Measurements from ENCODE around the gene TEX29.

TEX29 gene

GRCh38 chr13:111323549-111323948 lies 3.1 kb downstream of the TEX29 start:
- no peak for DNase-seq

DNA sequence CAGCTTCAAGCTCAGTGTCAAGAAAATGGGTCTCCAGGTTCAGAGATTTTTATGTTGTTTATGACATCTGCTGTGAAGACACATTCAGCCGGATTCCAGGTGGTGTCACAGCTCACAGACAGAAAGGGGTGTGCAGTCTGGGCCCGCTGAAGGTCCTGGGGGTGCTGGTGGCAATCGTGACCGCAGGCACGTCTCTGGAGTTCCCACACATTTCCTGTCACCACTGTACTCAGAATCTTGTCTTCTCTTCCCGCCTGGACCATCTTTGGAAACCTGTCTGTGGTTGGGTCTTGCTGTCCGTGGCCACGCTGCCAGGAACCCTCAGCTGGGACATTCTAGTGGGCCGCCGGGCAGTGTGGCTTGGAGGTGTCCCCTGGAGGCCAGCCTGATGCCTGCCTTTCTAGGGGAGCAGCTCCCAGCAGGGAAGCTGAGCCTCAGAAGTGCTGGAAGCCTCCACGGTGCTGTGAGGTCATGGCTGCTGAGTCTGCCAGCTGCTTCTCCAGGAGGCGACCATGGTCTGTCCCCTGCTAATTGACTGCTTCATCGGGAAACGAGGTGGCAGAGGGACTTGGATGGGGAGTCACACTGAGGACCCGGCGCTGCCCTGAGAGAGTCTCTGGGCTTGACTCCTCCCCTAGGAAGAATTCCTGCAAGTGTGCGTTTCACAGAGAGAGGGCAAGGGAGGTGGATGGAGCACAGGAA lies 3.7 kb downstream of the TEX29 start:
- DNase-seq: no peak

DNA sequence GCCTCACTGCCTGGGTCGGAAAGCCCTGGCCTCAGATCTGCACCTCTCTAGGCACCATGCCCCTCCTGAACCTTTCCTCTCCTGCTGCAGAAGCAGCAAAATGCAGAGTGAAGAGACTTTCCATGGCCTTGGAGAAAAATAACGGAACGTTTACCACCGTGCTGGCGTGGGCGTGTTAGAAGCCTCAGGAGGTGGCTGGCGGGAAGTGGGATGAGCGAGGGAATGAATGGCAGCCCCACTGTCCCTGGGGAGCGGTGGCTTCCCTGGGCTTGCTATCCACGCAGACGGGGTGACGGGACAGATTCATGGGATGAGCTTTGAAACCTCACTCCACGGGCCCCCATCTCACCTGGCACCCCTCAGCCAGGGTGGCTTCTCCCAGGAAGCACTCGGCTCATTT lies 4.3 kb downstream of the TEX29 start:
- DNase-seq: no peak

DNA sequence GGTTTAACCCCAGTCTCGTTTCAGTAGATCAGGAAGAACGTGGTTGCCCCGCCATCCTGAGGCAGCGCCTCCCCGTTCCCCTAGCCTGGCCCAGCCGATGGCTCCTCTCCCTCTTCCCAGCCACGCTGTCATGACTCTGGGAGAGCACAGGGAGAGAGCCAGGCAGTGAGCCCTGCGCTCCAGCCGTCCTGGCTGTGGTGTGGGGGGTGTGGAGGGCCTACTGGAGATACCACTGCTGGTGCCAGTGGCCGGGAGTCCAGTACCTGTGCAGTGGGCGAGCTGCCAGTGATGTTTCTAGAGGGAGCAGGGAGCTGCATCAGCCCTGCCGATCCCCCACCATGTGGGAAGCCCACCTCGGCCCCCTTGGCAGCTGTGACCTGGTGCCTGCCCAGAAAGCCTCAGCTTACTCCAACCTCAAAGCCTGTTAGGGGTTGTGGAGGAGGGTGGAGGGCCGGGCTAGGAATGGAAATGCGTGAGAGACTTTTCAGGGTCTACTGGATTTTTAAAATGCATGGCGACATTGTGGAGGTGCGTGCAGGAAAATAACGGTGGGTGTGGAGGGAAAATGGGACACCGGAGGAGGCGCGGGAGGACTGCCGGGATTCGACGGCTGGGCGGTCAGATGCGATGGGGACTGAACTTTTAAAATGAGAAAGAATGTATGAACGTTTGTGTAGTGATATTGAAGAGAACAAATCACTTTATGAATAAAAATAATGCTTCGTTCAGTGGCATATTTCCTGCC lies 4.9 kb downstream of the TEX29 start:
- no peak for DNase-seq

DNA sequence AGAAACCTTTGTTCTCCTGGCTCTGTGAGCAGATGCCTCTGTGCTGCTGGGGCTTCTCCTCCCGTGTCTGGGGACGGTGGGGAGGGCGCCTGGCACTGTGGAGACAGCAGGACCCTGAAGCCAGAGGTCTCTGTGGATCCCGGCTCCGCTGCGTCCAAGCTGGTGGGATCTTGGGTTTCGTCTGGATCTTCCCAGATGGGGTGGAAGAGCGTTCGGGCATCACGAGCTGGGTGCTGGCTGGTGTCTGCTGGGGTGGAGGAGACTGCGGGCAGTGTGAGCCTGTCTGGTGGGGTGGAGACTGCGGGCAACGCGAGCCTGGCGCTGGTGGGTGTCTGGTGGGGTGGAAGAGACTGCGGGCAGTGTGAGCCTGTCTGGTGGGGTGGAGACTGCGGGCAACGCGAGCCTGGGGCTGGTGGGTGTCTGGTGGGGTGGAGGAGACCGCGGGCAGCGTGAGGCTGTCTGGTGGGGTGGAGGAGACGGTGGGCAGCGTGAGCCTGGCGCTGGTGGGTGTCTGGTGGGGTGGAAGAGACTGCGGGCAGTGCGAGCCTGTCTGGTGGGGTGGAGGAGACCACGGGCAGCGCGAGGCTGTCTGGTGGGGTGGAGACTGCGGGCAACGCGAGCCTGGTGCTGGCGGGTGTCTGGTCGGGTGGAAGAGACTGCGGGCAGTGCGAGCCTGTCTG lies 5.6 kb downstream of the TEX29 start:
- DNase-seq: no peak

DNA sequence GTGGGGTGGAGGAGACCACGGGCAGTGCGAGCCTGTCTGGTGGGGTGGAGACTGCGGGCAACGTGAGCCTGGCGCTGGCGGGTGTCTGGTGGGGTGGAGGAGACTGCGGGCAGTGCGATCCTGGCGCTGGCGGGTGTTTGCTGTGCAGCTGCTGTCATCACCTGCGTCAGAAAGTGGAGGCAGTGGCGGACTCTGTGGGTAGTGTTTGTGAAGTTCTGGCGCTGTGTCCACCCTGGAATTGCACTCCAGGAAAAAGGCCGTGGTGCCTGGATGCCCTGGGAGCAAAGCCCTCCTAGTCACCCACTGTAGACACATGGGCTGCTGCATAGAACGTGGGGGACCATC lies 6.2 kb downstream of the TEX29 start:
- DNase-seq: no peak

DNA sequence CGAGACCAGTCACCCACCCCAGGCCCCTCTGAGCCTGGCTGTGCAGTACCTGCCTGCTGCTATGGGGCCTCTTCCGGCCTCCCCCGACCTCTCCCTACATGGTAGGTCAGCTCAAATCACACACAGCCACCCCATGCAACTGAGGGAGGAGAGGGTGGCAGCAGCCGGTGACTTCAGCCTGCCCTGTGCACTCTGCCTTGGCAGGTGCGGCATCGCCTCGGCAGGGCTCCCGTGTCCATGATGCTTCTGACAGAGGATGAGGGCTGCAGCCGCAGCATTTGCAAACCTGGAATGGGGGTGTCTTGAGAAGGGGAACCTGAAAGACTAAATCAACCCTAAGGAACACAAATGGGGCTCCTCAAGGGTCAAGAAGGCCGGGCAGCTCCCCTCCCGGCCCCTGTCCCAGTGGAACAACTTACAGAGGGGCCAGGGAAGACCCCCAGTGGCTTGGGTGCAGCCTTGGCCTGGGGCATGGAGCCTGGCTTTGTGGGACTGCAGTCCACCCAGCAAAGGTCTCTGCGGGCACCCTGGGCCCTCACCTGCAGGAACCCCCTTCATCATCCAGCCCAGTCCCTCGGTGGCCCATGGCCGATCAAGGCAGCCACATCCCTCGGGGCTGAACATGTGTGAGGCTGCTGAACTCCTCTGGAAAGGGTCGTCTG lies 6.7 kb downstream of the TEX29 start:
- no peak for DNase-seq

DNA sequence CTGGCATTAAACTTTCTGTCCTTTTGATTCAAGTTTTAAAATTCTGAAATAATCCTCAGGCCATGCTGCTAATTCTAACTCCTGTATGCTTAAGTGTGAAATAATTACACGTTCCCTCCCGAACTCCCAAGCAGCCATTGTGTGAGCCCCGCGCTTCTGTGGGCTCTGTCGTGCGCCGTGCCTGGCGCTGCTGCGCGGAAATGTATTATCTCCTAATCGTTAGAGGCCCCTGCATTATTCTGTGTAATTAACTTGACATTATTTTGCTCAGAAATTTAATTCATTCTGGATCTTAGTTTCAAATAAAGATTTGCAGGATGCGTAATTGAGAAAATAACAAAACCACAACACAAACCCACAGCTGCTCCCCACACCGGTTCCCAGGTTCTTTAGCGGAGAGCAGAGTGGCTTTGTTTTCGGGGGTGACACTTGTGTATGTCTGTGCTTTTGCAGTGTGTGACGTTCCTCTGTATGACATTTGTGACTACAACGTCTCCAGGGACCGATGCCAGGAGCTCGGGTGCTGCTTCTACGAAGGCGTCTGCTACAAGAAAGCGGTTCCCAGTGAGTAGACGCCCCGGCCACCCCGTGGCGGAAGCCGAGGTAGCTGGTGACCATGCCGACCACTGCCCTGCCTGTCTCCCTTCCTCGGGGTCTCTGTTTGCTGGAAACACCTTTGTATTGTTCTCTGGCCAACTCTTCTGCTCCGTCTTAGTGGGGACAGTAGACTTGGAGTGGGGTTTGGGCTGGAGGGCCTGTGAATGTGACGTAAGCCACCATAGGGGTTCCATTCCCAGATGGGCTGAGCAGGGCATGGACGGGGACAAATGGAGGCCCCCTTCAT lies 7.5 kb downstream of the TEX29 start:
- DNase-seq: no peak

DNA sequence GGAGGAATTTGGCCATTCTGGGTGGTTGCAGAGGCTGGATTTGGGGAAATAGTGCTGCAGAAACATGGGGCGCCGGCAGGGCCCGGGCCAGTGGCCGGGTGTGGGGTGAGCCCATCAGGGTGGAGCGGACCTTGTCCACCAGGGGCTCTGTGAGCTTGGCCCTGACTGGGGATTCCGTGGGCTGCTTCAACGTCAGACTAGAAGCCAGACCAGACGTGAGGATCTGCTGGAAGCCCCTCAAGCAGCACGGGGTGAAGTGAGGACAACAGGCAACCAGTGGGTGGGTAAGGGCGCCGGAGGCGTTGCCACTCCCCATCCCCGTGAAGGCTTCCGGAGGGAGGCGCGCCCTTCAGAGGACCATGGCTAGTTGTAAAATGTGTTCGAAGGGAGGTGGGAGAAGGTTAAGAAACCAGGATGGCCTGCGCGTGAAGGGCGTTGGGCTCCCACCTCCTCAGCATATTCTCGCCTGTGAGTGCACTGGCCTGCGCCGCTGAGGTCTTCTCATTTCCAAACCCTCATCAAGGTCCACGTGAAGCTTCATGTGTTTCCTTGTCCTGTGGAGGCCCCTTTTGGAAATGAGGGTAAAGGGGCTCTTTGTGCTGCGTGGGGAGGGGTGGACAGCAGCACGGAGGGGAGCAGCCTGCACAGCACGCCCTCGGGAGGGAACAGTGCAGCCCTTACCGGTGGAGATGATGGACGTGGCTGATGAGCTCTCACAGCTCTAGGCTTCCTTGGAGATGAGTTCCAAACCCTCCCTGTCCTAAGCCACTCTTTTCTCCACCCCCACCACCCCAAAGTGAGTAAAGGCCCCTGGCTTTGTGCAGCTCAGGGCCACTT lies 8.3 kb downstream of the TEX29 start:
- DNase-seq: no peak

GRCh38 chr13:111329641-111330040 lies 9.2 kb downstream of the TEX29 start:
- DNase-seq: no peak

DNA sequence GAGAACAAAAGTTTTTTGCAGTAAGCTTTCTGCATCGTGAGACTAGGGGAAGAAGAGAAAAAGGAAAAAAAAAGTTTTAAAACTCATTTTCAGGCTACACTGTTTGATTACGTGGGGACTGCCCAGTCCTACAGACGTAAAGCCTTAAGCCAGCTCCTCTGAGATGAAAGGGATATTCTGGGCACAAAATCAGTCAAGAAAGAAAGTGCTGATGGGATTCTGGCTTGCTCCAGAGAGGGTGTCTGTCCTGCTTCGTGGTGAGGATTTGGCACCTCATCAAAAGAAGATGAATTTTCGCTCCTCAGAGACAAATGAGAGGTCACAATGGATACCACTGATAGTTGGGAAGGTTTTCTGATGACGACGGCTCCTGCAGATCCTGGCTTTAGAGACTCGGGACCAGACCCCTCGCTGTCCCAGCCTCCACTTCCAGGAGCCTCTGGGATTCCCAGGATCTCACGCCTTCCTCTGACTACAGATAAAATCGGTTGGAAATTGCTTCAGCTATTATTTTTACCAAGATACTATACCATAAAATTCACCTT lies 9.7 kb downstream of the TEX29 start:
- DNase-seq: no peak

- DNase-seq: no peak
These were observed 14.9 kb downstream of the TEX29 start for GRCh38 chr13:111335298-111335697.

GRCh38 chr13:111336666-111337065 lies 16.2 kb downstream of the TEX29 start:
- DNase-seq: no peak

- no peak for DNase-seq
These were observed 16.8 kb downstream of the TEX29 start for GRCh38 chr13:111337206-111337605.

DNA sequence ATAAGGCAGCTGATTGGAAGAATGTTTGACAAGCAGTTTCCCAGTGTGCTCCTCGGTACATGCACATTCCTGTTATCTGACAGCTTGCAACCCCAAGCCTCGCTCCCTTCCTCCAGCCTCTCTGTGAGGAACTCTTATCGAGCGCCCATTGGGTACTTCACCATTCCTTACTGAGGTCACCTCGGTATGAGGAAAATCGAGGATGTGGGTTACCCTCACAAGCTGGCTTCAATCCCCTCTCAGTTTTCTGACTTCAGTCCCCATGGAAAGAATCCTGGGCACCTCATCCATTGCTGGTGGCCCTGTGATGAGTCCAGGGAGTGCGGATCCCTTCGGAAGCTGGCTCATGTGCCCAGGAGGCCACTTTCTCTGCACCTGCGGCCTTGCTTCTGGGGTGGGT lies 17.3 kb downstream of the TEX29 start:
- no peak for DNase-seq

GRCh38 chr13:111338841-111339240 lies 18.4 kb downstream of the TEX29 start:
- no peak for DNase-seq

DNA sequence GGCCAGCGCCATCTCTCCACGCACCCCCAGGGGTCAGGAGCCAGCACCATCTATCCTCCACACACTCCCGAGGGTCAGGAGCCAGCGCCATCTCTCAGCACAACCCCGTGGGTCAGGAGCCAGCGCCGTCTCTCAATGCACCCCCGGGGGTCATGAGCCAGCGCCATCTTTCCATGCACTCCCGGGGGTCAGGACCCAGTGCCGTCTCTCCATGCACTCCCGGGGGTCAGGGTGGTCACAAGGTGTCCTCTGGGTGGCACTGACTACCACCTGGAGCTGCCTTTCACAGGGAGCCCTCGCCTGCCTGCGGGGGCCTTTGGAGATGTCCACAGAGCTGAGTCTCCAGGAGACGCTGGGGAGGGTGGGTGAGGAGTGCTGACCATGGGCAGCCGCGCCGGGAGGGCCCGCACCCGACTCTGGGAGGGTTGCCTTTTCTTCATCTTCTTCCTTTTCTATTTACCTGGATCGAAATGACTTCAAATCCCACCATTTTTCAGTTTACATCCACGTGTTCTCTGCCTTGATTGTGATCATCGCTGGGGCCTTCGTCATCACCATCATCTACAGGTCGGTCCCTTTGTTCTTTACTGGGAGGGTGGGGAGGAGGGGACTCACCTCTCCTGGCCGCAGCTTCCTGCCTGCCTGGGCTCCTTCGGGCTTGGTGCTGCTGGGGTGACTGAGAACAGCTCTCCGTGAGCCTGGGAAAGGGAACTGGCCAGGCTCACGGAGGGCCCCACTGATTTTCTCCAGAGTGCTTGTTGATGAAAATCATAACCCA lies 19.1 kb downstream of the TEX29 start:
- DNase-seq: no peak

GRCh38 chr13:111341886-111342285 lies 21.4 kb downstream of the TEX29 start:
- no peak for DNase-seq

GRCh38 chr13:111342721-111343120 lies 22.3 kb downstream of the TEX29 start:
- DNase-seq: no peak

DNA sequence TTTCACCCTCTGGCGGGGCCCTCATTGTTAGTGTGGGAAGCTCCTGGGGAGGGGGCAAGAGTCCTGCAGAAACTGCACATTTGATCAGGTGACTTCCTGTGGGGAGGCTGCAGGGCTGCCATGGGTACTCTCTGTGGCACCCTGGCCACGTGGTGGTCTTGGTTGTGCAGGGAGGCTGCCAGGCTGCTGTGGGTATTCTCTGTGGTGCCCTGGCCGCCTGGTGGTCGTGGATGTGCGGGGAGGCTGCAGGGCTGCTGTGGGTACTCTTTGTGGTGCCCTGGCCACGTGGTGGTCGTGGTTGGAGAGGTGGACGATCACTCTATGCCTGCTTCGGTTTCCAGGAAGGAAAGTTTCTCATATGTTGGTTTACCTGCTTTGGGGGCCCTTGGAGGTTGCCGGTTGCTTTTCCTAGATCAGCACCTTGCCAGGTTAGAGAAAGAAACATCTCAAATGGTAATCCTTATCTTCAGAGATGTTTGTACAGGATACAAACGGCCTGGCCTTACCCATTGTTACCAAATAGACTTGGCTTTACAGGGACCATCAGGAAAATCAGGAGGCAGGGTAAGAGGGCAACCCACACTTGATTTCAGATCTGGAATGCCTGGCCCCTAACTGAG lies 22.9 kb downstream of the TEX29 start:
- no peak for DNase-seq

All from retina (tissue), 1 donor.